Ramos (cell line): ENCODE results near the gene SREBF1.

ENCODE experiments used
- in situ Hi-C: fragments of 300-500 bp; cut with MboI; formaldehyde crosslinking; loops from one replicate; pipeline ENCODE4 v1.14.3; 2022; ENCODE audit warnings: low sequenced_read_pairs; ENCODE audit not compliant: unreplicated experiment

Gene SREBF1

GRCh38 chr17:17826942-17827785 lies 9.6 kb downstream of the SREBF1 start:
- in situ Hi-C loops = no loop called here

GRCh38 chr17:17826342-17826713 lies 10.5 kb downstream of the SREBF1 start:
- in situ Hi-C loops = no loop called here

GRCh38 chr17:17824783-17825614 lies 11.8 kb downstream of the SREBF1 start:
- in situ Hi-C loops = no loop called here

- in situ Hi-C loops = no loop called here
These were observed 12.5 kb downstream of the SREBF1 start for GRCh38 chr17:17824119-17824782.

- in situ Hi-C loops = no loop called here
These were observed 13.2 kb downstream of the SREBF1 start for GRCh38 chr17:17823433-17824118.

GRCh38 chr17:17822616-17823015 lies 14.2 kb downstream of the SREBF1 start:
- in situ Hi-C loops = no loop called here

- in situ Hi-C loops = no loop called here
These were observed 14.6 kb downstream of the SREBF1 start for GRCh38 chr17:17822189-17822588.

- in situ Hi-C loops = no loop called here
These were observed 16.2 kb downstream of the SREBF1 start for GRCh38 chr17:17820463-17821158.

GRCh38 chr17:17820046-17820445 lies 16.7 kb downstream of the SREBF1 start:
- in situ Hi-C loops = no loop called here

GRCh38 chr17:17819561-17819995 lies 17.2 kb downstream of the SREBF1 start:
- in situ Hi-C loops = no loop called here

- in situ Hi-C loops = no loop called here
These were observed 17.7 kb downstream of the SREBF1 start for GRCh38 chr17:17819111-17819510.

GRCh38 chr17:17818088-17818526 lies 18.7 kb downstream of the SREBF1 start:
- in situ Hi-C loops = no loop called here

- in situ Hi-C loops = no loop called here
These were observed 19.2 kb downstream of the SREBF1 start for GRCh38 chr17:17817552-17817947.

GRCh38 chr17:17816831-17817551 lies 19.8 kb downstream of the SREBF1 start:
- in situ Hi-C loops = no loop called here

GRCh38 chr17:17816240-17816814 lies 20.5 kb downstream of the SREBF1 start:
- in situ Hi-C loops = no loop called here

GRCh38 chr17:17815436-17816200 lies 21.2 kb downstream of the SREBF1 start:
- in situ Hi-C loops = no loop called here

- in situ Hi-C loops = no loop called here
These were observed 21.8 kb downstream of the SREBF1 start for GRCh38 chr17:17815062-17815406.
